GM19023 (cell line): ENCODE results near the gene CD27.
"Not testable (repeated sequence)": the region's sequence is repeated elsewhere in the genome, so short reads cannot be mapped to it uniquely, and the experiment has no call there.

ENCODE experiments used
- ATAC-seq: cut with Tn5 transposase; IDR thresholded peaks from one replicate; pipeline ENCODE4 v1.9.1; 2021; ENCODE audit warnings: mild to moderate bottlenecking, moderate library complexity; ENCODE audit not compliant: unreplicated experiment

The CD27 gene

GRCh38 chr12:6444704-6445688, at the start of gene CD27:
TSS of gene CD27 (plus strand) at chr12:6444955. CDS start at chr12:6445096, 141 bp downstream.
- no peak for ATAC-seq

- no peak for ATAC-seq
Measured at GRCh38 chr12:6396031-6396430, 48.7 kb upstream of the CD27 start.

- no peak for ATAC-seq
Measured at GRCh38 chr12:6399884-6400644, 44.7 kb upstream of the CD27 start.

- ATAC-seq = no peak
Measured at GRCh38 chr12:6404390-6404789, 40.4 kb upstream of the CD27 start.

GRCh38 chr12:6405963-6406362, 38.8 kb upstream of the CD27 start:
- ATAC-seq = no peak

- no peak for ATAC-seq
Measured at GRCh38 chr12:6407236-6407954, 37.4 kb upstream of the CD27 start.

- ATAC-seq = no peak
Measured at GRCh38 chr12:6416596-6416995, 28.2 kb upstream of the CD27 start.

- no peak for ATAC-seq
Measured at GRCh38 chr12:6418796-6419195, 26.0 kb upstream of the CD27 start.

- no peak for ATAC-seq
Measured at GRCh38 chr12:6420364-6420763, 24.4 kb upstream of the CD27 start.

GRCh38 chr12:6423267-6424007, 21.3 kb upstream of the CD27 start:
- no peak for ATAC-seq

GRCh38 chr12:6424008-6424347, 20.8 kb upstream of the CD27 start:
- ATAC-seq = no peak

GRCh38 chr12:6424866-6425265, 19.9 kb upstream of the CD27 start:
- no peak for ATAC-seq

GRCh38 chr12:6425590-6426531, 18.9 kb upstream of the CD27 start:
- no peak for ATAC-seq

- ATAC-seq = peak; percentile 67
Measured at GRCh38 chr12:6426882-6427671, 17.7 kb upstream of the CD27 start.

GRCh38 chr12:6427796-6428195, 17.0 kb upstream of the CD27 start:
- not testable (repeated sequence) for ATAC-seq

- ATAC-seq = no peak
Measured at GRCh38 chr12:6428326-6428725, 16.4 kb upstream of the CD27 start.

GRCh38 chr12:6430124-6430989, 14.4 kb upstream of the CD27 start:
- ATAC-seq = no peak

GRCh38 chr12:6432991-6433390, 11.8 kb upstream of the CD27 start:
- ATAC-seq = no peak
